Hepatocyte (in vitro differentiated cells): ENCODE measurements around the gene EXOC6B.

Experiments used
- EZH2 ChIP-seq: fragments of 200-600 bp; sonication (generic); IDR thresholded peaks from 2 replicates; pipeline ENCODE4 v1.6.1; 2016; ENCODE audit warnings: antibody characterized with exemption, mild to moderate bottlenecking, borderline replicate concordance
- EZH2phosphoT487 ChIP-seq: fragments of 200-600 bp; sonication (generic); IDR thresholded peaks from one replicate; pipeline ENCODE4 v1.6.1; 2018; ENCODE audit warnings: antibody characterized with exemption, mild to moderate bottlenecking, low read depth, moderate library complexity; ENCODE audit not compliant: unreplicated experiment, severe bottlenecking
- TF ChIP-seq, protein P1 (sequence below): fragments of 200-600 bp; sonication (generic); IDR thresholded peaks from 2 replicates; pipeline ENCODE4 v1.5.1; 2016; ENCODE audit warnings: antibody characterized with exemption, mild to moderate bottlenecking; ENCODE audit not compliant: poor library complexity

DNA sequence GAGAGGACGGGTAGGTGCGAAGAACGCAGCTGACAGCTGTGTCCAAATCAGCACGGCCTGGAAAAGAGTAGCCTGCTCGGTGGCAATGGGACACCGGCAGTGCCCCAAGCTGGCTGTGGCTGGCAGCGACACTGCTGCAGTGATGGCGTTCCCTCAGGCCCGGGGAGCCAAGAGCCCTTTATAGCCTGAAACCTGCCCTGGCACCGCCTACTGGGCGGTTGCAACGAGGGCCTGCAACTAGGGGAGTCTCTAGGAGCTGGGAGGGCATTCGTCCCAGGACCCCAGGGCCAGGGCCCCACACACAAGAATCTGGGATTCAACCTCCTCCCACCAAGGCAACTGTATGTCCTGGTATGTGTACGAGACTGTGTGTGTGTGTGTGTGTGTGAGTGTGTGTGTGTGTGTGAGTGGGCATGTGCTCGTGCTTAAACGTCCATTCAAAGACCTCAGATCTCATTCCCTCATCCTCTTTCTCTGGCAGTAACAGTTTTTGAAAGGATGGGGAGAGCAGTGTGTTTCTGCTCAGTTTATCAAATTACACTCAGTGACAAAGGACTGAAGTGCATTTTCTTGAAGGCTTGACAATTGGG, 671.4 kb downstream of the EXOC6B start:
- TF ChIP-seq, protein P1, sequence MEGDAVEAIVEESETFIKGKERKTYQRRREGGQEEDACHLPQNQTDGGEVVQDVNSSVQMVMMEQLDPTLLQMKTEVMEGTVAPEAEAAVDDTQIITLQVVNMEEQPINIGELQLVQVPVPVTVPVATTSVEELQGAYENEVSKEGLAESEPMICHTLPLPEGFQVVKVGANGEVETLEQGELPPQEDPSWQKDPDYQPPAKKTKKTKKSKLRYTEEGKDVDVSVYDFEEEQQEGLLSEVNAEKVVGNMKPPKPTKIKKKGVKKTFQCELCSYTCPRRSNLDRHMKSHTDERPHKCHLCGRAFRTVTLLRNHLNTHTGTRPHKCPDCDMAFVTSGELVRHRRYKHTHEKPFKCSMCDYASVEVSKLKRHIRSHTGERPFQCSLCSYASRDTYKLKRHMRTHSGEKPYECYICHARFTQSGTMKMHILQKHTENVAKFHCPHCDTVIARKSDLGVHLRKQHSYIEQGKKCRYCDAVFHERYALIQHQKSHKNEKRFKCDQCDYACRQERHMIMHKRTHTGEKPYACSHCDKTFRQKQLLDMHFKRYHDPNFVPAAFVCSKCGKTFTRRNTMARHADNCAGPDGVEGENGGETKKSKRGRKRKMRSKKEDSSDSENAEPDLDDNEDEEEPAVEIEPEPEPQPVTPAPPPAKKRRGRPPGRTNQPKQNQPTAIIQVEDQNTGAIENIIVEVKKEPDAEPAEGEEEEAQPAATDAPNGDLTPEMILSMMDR: no peak
- TF ChIP-seq EZH2phosphoT487 (no peak), EZH2 (no peak)
